ENCODE measurements around the gene RASAL1.

DNA sequence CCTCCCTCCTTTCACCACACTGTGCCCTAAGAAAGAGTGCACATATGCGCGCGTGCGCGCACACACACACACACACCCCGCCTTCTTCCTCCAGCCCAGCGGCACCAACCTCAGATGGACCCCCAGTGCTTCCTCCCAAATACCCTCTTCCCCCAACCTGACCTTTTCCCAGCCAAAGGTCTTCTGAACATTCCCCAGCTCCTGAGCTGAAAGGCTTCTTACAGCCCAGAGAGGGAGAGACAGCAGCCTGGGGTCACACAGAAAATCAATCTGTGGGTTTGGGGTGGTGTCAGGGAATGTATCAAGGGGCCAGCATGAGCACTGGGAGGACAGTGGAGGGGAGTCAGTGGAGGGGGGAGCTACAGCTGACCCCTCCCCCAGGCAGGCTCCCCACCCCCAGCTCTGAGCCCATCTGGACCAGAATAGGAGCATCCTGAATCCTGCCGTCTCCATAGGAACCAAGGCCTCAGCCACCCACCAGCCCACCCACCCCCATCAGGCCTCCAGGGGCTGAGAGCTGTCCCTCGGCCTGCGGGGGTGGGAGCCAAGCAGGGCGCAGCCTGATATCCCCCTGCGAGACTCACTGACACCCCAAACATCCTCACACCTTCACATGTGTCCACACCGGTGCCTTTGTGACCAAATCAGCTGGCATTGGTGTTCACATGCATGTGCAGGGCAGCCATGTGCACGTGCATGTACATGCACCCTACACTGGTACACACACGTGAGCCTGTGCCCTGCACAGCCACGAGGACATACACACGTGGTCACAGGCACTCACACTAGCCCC, 5.7 kb downstream of the RASAL1 start:
- TF ChIP-seq, protein P1, sequence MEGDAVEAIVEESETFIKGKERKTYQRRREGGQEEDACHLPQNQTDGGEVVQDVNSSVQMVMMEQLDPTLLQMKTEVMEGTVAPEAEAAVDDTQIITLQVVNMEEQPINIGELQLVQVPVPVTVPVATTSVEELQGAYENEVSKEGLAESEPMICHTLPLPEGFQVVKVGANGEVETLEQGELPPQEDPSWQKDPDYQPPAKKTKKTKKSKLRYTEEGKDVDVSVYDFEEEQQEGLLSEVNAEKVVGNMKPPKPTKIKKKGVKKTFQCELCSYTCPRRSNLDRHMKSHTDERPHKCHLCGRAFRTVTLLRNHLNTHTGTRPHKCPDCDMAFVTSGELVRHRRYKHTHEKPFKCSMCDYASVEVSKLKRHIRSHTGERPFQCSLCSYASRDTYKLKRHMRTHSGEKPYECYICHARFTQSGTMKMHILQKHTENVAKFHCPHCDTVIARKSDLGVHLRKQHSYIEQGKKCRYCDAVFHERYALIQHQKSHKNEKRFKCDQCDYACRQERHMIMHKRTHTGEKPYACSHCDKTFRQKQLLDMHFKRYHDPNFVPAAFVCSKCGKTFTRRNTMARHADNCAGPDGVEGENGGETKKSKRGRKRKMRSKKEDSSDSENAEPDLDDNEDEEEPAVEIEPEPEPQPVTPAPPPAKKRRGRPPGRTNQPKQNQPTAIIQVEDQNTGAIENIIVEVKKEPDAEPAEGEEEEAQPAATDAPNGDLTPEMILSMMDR (IDR thresholded peaks at IDR 0.05) = no peak
- TF ChIP-seq, protein P2, sequence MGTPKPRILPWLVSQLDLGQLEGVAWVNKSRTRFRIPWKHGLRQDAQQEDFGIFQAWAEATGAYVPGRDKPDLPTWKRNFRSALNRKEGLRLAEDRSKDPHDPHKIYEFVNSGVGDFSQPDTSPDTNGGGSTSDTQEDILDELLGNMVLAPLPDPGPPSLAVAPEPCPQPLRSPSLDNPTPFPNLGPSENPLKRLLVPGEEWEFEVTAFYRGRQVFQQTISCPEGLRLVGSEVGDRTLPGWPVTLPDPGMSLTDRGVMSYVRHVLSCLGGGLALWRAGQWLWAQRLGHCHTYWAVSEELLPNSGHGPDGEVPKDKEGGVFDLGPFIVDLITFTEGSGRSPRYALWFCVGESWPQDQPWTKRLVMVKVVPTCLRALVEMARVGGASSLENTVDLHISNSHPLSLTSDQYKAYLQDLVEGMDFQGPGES (IDR thresholded peaks at IDR 0.05; ENCODE audit: low read depth, low read length) = no peak
- TF ChIP-seq, protein P3, sequence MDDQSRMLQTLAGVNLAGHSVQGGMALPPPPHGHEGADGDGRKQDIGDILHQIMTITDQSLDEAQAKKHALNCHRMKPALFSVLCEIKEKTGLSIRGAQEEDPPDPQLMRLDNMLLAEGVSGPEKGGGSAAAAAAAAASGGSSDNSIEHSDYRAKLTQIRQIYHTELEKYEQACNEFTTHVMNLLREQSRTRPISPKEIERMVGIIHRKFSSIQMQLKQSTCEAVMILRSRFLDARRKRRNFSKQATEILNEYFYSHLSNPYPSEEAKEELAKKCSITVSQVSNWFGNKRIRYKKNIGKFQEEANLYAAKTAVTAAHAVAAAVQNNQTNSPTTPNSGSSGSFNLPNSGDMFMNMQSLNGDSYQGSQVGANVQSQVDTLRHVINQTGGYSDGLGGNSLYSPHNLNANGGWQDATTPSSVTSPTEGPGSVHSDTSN (IDR thresholded peaks at IDR 0.05) = no peak
- TF ChIP-seq SIN3A (IDR thresholded peaks at IDR 0.05; ENCODE audit: borderline replicate concordance, low read depth, low read length) = no peak
- TF ChIP-seq GABPA (IDR thresholded peaks at IDR 0.05; ENCODE audit: low read depth) = no peak
- no peak for TF ChIP-seq YY1 (IDR thresholded peaks at IDR 0.05; ENCODE audit: low read depth)
- TF ChIP-seq RAD21 (IDR thresholded peaks at IDR 0.05; ENCODE audit: low read length) = no peak
- TF ChIP-seq, protein P4, sequence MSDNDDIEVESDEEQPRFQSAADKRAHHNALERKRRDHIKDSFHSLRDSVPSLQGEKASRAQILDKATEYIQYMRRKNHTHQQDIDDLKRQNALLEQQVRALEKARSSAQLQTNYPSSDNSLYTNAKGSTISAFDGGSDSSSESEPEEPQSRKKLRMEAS (IDR thresholded peaks at IDR 0.05; ENCODE audit: low read depth) = no peak
- TF ChIP-seq, protein P5, sequence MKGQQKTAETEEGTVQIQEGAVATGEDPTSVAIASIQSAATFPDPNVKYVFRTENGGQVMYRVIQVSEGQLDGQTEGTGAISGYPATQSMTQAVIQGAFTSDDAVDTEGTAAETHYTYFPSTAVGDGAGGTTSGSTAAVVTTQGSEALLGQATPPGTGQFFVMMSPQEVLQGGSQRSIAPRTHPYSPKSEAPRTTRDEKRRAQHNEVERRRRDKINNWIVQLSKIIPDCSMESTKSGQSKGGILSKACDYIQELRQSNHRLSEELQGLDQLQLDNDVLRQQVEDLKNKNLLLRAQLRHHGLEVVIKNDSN (IDR thresholded peaks at IDR 0.05; ENCODE audit: borderline replicate concordance, low read depth) = no peak
- no peak for TF ChIP-seq RXRA (IDR thresholded peaks at IDR 0.05; ENCODE audit: borderline replicate concordance, low read depth)
- TF ChIP-seq POLR2AphosphoS5 (IDR thresholded peaks at IDR 0.05; ENCODE audit: low read depth, low read length) = no peak
- no peak for TF ChIP-seq CHD2 (IDR thresholded peaks at IDR 0.05; ENCODE audit: low read length, partially characterized antibody)
- TF ChIP-seq EZH2phosphoT487 (IDR thresholded peaks at IDR 0.05; ENCODE audit: borderline replicate concordance, low read depth) = no peak
- TF ChIP-seq ELF1 (IDR thresholded peaks at IDR 0.05) = no peak
